Left renal cortex interstitium (tissue), 4 donors: Measurements from ENCODE around the gene XKR7. TPM values are rescaled to one million over a fixed set of nuclear protein-coding genes. Genes with fewer than 3 reads are reported as not detected.
A peak's percentile ranks its signal among the peaks of the same experiment; 100 is the strongest.

Experiments used
- DNase-seq, 4 donors: peaks; one replicate each; pipeline ENCODE4 v3.0.0-alpha.2; 2013; ENCODE audit warnings: low read depth in 4 of 4, low spot score in 2 of 4, missing footprints in 1 of 4
- polyA plus RNA-seq, 4 donors: library from polyadenylated mRNA; unstranded; fragments of 120-200 nt; gene quantifications; one replicate each; pipeline ENCODE4 v1.2.1, GENCODE V29; 2013; ENCODE audit not compliant: insufficient read length in 4 of 4

The XKR7 gene
- polyA plus RNA-seq, 4 donors, result 0.20 to 0.64 (median 0.32) TPM

GRCh38 chr20:31943052-31943471, 24.9 kb upstream of the XKR7 start:
- no peak for DNase-seq

GRCh38 chr20:31945319-31945718, 22.6 kb upstream of the XKR7 start:
- no peak for DNase-seq

GRCh38 chr20:31945785-31946184, 22.2 kb upstream of the XKR7 start:
- DNase-seq, result no peak

- no peak for DNase-seq
Measured at GRCh38 chr20:31948008-31948407, 19.9 kb upstream of the XKR7 start.

- DNase-seq, result no peak
Measured at GRCh38 chr20:31949877-31950646, 17.9 kb upstream of the XKR7 start.

GRCh38 chr20:31951203-31951529, 16.8 kb upstream of the XKR7 start:
- DNase-seq, result no peak

- peak; percentile 75 to 95 (median 89) for DNase-seq
Measured at GRCh38 chr20:31951530-31952453, 16.2 kb upstream of the XKR7 start, which contains the start of gene PDRG1. Gene PDRG1 (minus strand): TSS chr20:31952046. CDS start chr20:31951961, 85 bp downstream.

- no peak for DNase-seq
Measured at GRCh38 chr20:31953556-31954148, 14.3 kb upstream of the XKR7 start.

- no peak for DNase-seq
Measured at GRCh38 chr20:31954500-31954899, 13.5 kb upstream of the XKR7 start.

GRCh38 chr20:31956556-31957526, 11.1 kb upstream of the XKR7 start:
- DNase-seq, result no peak

- DNase-seq, result no peak
Measured at GRCh38 chr20:31962761-31963160, 5.2 kb upstream of the XKR7 start.

GRCh38 chr20:31963889-31964288, 4.1 kb upstream of the XKR7 start:
- DNase-seq, result no peak

GRCh38 chr20:31966991-31967655, 828 bp upstream of the XKR7 start:
- no peak for DNase-seq

GRCh38 chr20:31968291-31969126, 558 bp downstream of the XKR7 start:
- DNase-seq, result peak; percentile 60 to 80 (median 80)

- DNase-seq, result no peak
Measured at GRCh38 chr20:31969991-31970390, 2.0 kb downstream of the XKR7 start.

- DNase-seq, result peak in 1 of 4 donors; percentile 34
Measured at GRCh38 chr20:31972471-31973021, 4.6 kb downstream of the XKR7 start.

GRCh38 chr20:31974296-31974695, 6.3 kb downstream of the XKR7 start:
- DNase-seq, result no peak

- peak in 1 of 4 donors; percentile 47 for DNase-seq
Measured at GRCh38 chr20:31974951-31975487, 7.1 kb downstream of the XKR7 start.
